Heart right ventricle (tissue), 16 donors: Measurements from ENCODE around the gene HSPA4. TPM values are rescaled to one million over a fixed set of nuclear protein-coding genes. Genes with fewer than 3 reads are reported as not detected.
"Not testable (repeated sequence)": the region's sequence is repeated elsewhere in the genome, so short reads cannot be mapped to it uniquely, and the experiment has no call there.

Source experiments
- ATAC-seq, 8 donors: fragments of 200-7000 bp; cut with Tn5 transposase; one replicate each; pipeline ENCODE4 v1.9.1; 2020; ENCODE audit warnings: mild to moderate bottlenecking in 8 of 8, moderate library complexity in 8 of 8, moderate number of reproducible peaks in 1 of 8
- DNase-seq, 2 donors: peaks; one replicate each; pipeline ENCODE4 v3.0.0-alpha.2; 2020
- H3K27ac ChIP-seq, 10 donors: fragments of 200-600 bp; sonication (generic) in 2 of 10; one replicate each; pipeline versions ENCODE4 v1.5.0 to v1.8.0; 2020 to 2022; ENCODE audit warnings: mild to moderate bottlenecking in 3 of 10
- H3K27me3 ChIP-seq, 7 donors: fragments of 200-600 bp; one replicate each; pipeline ENCODE4 v1.8.0; 2021 to 2022; ENCODE audit warnings: mild to moderate bottlenecking in 2 of 7
- H3K36me3 ChIP-seq, 9 donors: fragments of 200-600 bp; sonication (generic) in 1 of 9; one replicate each; pipeline versions ENCODE4 v1.5.0 to v1.8.0; 2020 to 2022; ENCODE audit warnings: mild to moderate bottlenecking in 2 of 9
- H3K4me1 ChIP-seq, 9 donors: fragments of 200-600 bp; sonication (generic) in 1 of 9; one replicate each; pipeline versions ENCODE4 v1.5.0 to v1.8.0; 2020 to 2022; ENCODE audit warnings: mild to moderate bottlenecking in 4 of 9
- H3K4me3 ChIP-seq, 10 donors: fragments of 200-600 bp; sonication (generic) in 2 of 10; one replicate each; pipeline versions ENCODE4 v1.5.0 to v1.8.0; 2020 to 2022; ENCODE audit warnings: mild to moderate bottlenecking in 7 of 10, moderate library complexity in 2 of 10
- H3K9me3 ChIP-seq, 11 donors: fragments of 200-600 bp in 10 of 11; sonication (generic) in 2 of 11; one replicate each; pipeline versions ENCODE4 v1.5.0 to v1.8.0; 2013 to 2022; ENCODE audit warnings: mild to moderate bottlenecking in 2 of 11, control low read depth in 1 of 11, moderate library complexity in 1 of 11
- WGBS, 2 donors: extraction: QIAGEN DNeasy Blood & Tissue Kit; methylation state at CpG; one replicate each; pipeline ENCODE4 v1.1.7; 2013; ENCODE audit warnings: inconsistent platforms in 1 of 2; 5-methylcytosine and 5-hydroxymethylcytosine counted together
- intact Hi-C, 10 donors: fragments of 100-400 bp; cut with DNase I; formaldehyde crosslinking; loops; one replicate each; pipeline versions ENCODE4 v1.11.1 to v1.14.2; 2022
- polyA plus RNA-seq, 2 donors: library from polyadenylated mRNA; stranded (reverse); fragments of 200-250 nt; gene quantifications; one replicate each; pipeline ENCODE4 v1.2.3, GENCODE V29; 2013
- total RNA-seq, 10 donors: library from RNA; stranded (reverse); fragmentation: NEBNext Ultra II Directional in 3 of 10; extraction: Animal tissue kit (Norgen Biotek cat#: 25700) in 3 of 10; gene quantifications; one replicate each; pipeline versions ENCODE4 v1.2.1 to v1.2.4, GENCODE V29; 2021 to 2023
- TF ChIP-seq, protein P1 (sequence below), 9 donors: fragments of 200-600 bp; sonication (generic) in 2 of 9; IDR thresholded peaks; one replicate each; pipeline versions ENCODE4 v1.5.0 to v1.8.0; 2021 to 2022; ENCODE audit warnings: antibody characterized with exemption in 9 of 9, mild to moderate bottlenecking in 5 of 9, moderate library complexity in 1 of 9
- donor health status: Arrhythmogenic right ventricular cardiomyopathy.
- donor health status: ischemic (EF 13 %, LVEDD 7.1; RV severe dilation, severe dysfunction).
- donor health status: healthy with polysubstance abuse.
- donor health status: DM: no; HTN: yes; CAD: no.
- donor health status: DM: no; HTN: no; CAD: no.
- donor health status: ischemic (EF 25% LVEDD 6.9; RV normal size, moderate dysfunction).
- donor health status: ischemic (EF 25% LVEDD 5.7; RV mildly dilated, moderate dysfunction).
- donor health status: healthy.
- donor health status: DM: yes; HTN: yes; CAD: no.
- donor health status: Ischemic cardiomyopathy.
- donor health status: ischemic (EF 35%, LVEDD 5.7; RV mildly dilated, moderate dysfunction).
- donor health status: nonischemic (EF 11% LVEDD 7.7; RV severe dilation, severe dysfunction).
- donor health status: DM: yes; HTN: yes; CAD: no.
- donor health status: PGD.
- donor health status: ischemic (EF 29% LVEDD 5.4; RV normal size, mild dysfunction).
- donor health status: nonischemic (EF 23%, LVEDD 6.1; RV moderate dilation, normal function).

Gene HSPA4
- total and polyA plus RNA-seq, 12 donors = 44.9 to 179 (median 111) TPM

DNA sequence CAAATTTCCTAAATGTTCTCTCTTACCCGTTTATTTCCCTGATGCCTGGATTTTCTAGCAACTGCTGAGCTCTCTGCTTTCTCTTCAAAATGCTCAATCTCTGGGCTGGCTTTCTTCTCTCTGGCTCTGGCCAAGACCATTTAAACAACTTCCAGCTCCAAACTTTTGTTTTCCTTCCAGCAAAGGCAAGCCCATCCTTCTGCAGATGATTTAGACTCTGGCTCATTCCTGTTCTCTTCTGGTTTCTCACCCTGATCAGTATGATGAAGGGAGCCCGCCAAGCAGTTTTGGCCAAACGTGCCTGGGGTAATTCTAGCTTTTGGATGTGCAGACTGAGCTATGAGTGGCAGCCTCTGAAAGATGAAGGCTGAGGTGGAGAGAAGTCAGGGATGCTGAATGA, 78.1 kb downstream of the HSPA4 start:
- DNase-seq = no peak
- Histone ChIP-seq H3K27ac (no peak overlapping the region), H3K4me3 (no peak overlapping the region), H3K27me3 (no peaks in the 10 kb centered on the region), H3K36me3 (no peaks in the 10 kb centered on the region), H3K9me3 (peaks cover 0 to 9% (median 0%) of the 10 kb centered on the region in 11 donors), H3K4me1 (peaks cover 0 to 11% (median 0%) of the 10 kb centered on the region in 9 donors)
- no peak for ATAC-seq
- 58 to 67% methylated on average over 3 of the region's 3 CpGs for WGBS, 2 donors
- intact Hi-C loops = loop anchor here in 1 of 10 donors (10.0 kb wide), 1 partner anchor 115 kb away; no protein-coding TSS in a partner anchor
- TF ChIP-seq, protein P1, sequence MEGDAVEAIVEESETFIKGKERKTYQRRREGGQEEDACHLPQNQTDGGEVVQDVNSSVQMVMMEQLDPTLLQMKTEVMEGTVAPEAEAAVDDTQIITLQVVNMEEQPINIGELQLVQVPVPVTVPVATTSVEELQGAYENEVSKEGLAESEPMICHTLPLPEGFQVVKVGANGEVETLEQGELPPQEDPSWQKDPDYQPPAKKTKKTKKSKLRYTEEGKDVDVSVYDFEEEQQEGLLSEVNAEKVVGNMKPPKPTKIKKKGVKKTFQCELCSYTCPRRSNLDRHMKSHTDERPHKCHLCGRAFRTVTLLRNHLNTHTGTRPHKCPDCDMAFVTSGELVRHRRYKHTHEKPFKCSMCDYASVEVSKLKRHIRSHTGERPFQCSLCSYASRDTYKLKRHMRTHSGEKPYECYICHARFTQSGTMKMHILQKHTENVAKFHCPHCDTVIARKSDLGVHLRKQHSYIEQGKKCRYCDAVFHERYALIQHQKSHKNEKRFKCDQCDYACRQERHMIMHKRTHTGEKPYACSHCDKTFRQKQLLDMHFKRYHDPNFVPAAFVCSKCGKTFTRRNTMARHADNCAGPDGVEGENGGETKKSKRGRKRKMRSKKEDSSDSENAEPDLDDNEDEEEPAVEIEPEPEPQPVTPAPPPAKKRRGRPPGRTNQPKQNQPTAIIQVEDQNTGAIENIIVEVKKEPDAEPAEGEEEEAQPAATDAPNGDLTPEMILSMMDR (IDR thresholded peaks at IDR 0.05) = no peak

- H3K36me3 ChIP-seq = no peaks in the 10 kb centered on the region
- no peaks in the 10 kb centered on the region for H3K27me3 ChIP-seq
- no peak for ATAC-seq
- intact Hi-C loops = no loop called here
- H3K4me3 ChIP-seq = no peak overlapping the region
- H3K9me3 ChIP-seq = peaks cover 0 to 9% (median 0%) of the 10 kb centered on the region in 11 donors
- WGBS, 2 donors = 50 to 69% methylated on average over 8 of the region's 8 CpGs
- no peak for DNase-seq
- TF ChIP-seq, protein P1 (IDR thresholded peaks at IDR 0.05) = no peak
- no peak overlapping the region for H3K27ac ChIP-seq
- H3K4me1 ChIP-seq = peaks cover 0 to 11% (median 0%) of the 10 kb centered on the region in 9 donors
Measured at GRCh38 chr5:133130387-133131118, 78.7 kb downstream of the HSPA4 start.

DNA sequence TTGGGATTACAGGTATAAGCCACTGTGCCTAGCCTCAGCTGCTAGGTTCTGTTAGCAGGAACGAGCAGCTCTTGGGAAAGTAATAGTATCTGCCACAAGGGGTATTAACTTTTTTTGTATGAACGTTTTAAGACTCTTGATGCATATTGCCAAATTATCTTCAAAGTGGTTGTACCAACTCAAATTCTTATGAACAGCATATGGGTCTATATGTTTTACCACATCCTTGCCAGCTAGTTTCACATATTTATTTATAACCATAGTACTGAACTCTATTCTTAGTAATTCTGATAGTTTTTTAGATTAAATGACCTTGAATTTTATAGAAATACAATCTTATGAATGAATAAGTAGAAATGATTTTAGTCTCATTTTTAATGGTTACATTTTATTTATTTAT, 80.9 kb downstream of the HSPA4 start:
- H3K27me3 ChIP-seq = no peaks in the 10 kb centered on the region
- H3K9me3 ChIP-seq = peaks cover 0 to 9% (median 0%) of the 10 kb centered on the region in 11 donors
- no peak overlapping the region for H3K27ac ChIP-seq
- H3K4me1 ChIP-seq = peaks cover 0 to 11% (median 0%) of the 10 kb centered on the region in 9 donors
- H3K36me3 ChIP-seq = no peaks in the 10 kb centered on the region
- no peak overlapping the region for H3K4me3 ChIP-seq
- no peak for DNase-seq
- ATAC-seq = no peak
- TF ChIP-seq, protein P1 (IDR thresholded peaks at IDR 0.05) = no peak
- intact Hi-C loops = no loop called here
- WGBS, 2 donors = 79 to 80% methylated on average over 2 of the region's 2 CpGs

DNA sequence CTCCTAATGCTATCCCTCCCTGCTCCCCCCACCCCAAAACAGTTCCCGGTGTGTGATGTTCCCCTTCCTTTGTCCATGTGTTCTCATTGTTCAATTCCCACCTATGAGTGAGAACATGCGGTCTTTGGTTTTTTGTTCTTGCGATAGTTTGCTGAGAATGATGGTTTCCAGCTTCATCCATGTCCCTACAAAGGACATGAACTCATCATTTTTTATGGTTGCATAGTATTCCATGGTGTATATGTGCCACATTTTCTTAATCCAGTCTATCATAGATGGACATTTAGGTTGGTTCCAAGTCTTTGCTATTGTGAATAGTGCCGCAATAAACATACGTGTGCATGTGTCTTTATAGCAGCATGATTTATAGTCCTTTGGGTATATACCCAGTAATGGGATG, 81.4 kb downstream of the HSPA4 start:
- H3K4me3 ChIP-seq, DNase-seq: not testable (repeated sequence)

GRCh38 chr5:133136890-133137289, 85.1 kb downstream of the HSPA4 start:
- WGBS, 2 donors = 67 to 70% methylated on average over 1 to 2 of the region's 2 CpGs
- peaks cover 0 to 11% (median 4%) of the 10 kb centered on the region in 7 donors for H3K27me3 ChIP-seq
- DNase-seq, H3K36me3 ChIP-seq, H3K9me3 ChIP-seq, H3K27ac ChIP-seq, intact Hi-C loops, H3K4me3 ChIP-seq, H3K4me1 ChIP-seq, ATAC-seq: not testable (repeated sequence)

More for the DNA sequence above, 81.4 kb downstream of the HSPA4 start:
- H3K9me3 ChIP-seq, H3K27ac ChIP-seq, H3K36me3 ChIP-seq, ATAC-seq, H3K27me3 ChIP-seq, intact Hi-C loops: not testable (repeated sequence)
- WGBS, 2 donors = 93 to 95% methylated on average over 3 of the region's 5 CpGs
- peaks cover 0 to 11% (median 0%) of the 10 kb centered on the region in 9 donors for H3K4me1 ChIP-seq
